Right ventricle myocardium inferior (tissue), 1 donor: Measurements from ENCODE around the gene HTD2. TPM values are rescaled to one million over a fixed set of nuclear protein-coding genes. Genes with fewer than 3 reads are reported as not detected.
"Not testable (repeated sequence)": the region's sequence is repeated elsewhere in the genome, so short reads cannot be mapped to it uniquely, and the experiment has no call there.

ENCODE experiments used
- ATAC-seq: fragments of 200-7000 bp; cut with Tn5 transposase; one replicate; pipeline ENCODE4 v1.9.1; 2020; ENCODE audit warnings: mild to moderate bottlenecking, moderate library complexity
- DNase-seq: peaks from one replicate; pipeline ENCODE4 v3.0.0; 2021; ENCODE audit errors: missing footprints
- intact Hi-C: fragments of 100-400 bp; cut with DNase I; formaldehyde crosslinking; loops from one replicate; pipeline ENCODE4 v1.11.0; 2022
- total RNA-seq: library from RNA; stranded (reverse); fragmentation: NEBNext Ultra II Directional; extraction: Animal tissue kit (Norgen Biotek cat#: 25700); gene quantifications from one replicate; pipeline ENCODE4 v1.2.1, GENCODE V29; 2021
- donor health status: DM: no; HTN: yes; CAD: no; lungs with severe emphysema.

Gene HTD2
- total RNA-seq, 1 donor from 2014 or later, result 14.7 TPM

DNA sequence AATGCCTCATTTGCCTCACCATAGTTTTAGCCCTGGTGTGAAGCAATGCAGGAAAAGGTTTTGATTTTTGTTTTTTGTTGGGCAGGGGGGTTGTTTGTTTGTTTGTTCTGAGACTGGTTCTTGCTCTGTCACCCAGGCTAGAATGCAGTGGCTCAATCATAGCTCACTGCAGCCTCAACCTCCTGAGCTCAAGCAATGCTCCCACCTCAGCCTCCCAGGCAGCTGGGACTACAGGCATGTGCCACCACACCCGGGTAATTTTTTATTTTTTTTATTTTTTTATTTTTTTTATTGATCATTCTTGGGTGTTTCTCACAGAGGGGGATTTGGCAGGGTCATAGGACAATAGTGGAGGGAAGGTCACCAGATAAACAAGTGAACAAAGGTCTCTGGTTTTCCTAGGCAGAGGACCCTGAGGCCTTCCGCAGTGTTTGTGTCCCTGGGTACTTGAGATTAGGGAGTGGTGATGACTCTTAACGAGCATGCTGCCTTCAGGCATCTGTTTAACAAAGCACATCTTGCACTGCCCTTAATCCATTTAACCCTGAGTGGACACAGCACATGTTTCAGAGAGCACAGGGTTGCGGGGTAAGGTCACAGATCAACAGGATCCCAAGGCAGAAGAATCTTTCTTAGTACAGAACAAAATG lies 17.2 kb upstream of the HTD2 start:
- ATAC-seq, intact Hi-C loops, DNase-seq: not testable (repeated sequence)

DNA sequence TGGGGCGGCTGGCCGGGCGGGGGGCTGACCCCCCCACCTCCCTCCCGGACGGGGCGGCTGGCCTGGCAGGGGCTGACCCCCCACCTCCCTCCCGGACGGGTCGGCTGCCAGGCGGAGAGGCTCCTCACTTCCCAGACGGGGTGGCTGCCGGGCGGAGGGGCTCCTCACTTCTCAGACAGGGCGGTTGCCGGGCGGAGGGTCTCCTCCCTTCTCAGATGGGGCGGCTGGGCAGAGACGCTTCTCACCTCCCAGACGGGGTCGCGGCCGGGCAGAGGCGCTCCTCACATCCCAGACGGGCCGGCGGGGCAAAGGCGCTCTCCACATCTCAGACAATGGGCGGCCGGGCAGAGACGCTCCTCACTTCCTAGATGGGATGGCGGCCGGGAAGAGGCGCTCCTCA lies 15.9 kb upstream of the HTD2 start:
- DNase-seq, intact Hi-C loops, ATAC-seq: not testable (repeated sequence)

DNA sequence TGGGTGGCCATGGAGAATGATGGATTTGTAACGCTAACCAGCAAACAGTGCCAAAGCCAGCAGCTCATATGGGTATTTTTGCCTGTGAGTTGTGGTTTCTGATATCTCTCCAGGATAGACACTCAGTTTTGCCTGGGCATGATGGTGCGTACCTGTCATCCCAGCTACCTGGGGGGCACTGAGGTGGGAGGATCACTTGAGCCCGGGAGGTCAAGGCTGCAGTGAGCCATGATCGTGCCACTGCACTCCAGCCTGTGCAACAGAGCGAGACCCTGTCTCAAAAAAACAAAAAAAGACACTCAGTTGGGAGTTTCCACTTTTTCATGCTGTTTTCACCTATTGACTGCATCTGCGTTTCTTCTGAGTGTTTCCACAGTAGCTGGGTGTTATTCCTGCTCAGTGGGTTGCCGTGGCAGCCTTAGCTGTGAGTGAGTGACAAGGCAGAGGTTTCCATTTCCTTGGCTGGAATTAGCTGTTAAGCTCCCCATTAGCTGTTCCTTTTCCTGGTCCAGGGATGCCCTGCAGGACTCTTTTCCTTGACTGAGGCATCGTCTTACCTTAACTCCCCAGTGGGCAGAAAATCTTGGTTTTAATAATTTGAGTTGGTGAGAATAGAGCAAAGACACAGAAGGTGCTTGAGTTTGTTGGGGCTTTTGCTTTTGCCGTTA lies 14.5 kb upstream of the HTD2 start:
- intact Hi-C loops, result no loop called here
- ATAC-seq, result no peak
- DNase-seq, result no peak

DNA sequence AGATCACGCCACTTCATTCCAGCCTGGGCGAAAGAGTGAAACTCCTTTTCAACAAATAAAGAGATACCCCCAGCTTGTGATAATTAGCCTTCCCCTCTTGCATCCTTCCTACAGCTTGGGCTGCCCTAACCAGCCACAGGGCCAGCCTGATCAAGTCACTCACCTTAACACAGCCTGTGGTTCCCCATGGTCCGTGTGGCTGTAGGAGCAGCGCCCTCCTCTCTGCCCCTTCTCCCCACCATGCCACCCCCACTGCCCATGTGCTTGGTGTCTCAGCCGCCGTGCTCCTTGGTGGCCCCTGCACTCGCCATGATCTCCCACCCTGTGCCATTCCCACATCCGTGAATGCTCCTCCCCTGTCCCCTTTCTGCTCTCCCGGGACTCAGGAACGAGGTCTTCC lies 13.5 kb upstream of the HTD2 start:
- ATAC-seq (no peak), DNase-seq (no peak)
- intact Hi-C loops, result no loop called here

DNA sequence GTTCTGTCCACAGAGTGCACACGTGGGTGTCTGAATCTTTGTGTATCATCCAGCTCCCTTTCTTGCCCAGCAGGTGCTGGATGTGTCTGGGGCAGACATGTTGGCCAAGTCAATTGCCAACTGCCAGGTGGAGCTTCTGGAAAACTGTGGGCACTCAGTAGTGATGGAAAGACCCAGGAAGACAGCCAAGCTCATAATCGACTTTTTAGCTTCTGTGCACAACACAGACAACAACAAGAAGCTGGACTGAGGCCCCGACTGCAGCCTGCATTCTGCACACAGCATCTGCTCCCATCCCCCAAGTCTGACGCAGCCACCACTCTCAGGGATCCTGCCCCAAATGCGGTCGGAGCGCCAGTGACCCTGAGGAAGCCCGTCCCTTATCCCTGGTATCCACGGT lies 12.8 kb upstream of the HTD2 start:
- ATAC-seq, result no peak
- intact Hi-C loops, result no loop called here
- DNase-seq, result no peak

DNA sequence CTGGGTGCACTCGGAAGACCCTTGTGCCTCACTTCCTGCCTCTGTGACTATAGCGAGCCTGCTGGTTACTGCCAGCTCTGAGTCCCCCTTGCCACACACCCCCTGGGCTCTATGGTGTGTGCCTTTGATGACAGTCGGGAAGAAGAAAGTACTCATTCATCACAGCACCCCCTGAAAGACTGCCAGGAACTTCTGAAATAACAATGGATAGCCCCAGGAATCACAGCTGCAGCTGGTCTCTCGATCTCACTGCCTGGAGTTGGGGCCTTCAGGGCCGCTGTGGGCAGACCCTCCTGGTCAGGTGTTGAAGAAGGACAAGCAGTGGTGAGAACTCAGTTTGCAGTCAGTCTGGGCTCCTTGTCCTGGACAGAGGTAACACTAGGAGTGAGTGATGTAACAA lies 10.1 kb upstream of the HTD2 start:
- intact Hi-C loops, result loop anchor here (5.0 kb wide), 1 partner anchor 59 kb away; the partner anchor contains the start of gene ABHD6
- ATAC-seq (no peak), DNase-seq (no peak)

DNA sequence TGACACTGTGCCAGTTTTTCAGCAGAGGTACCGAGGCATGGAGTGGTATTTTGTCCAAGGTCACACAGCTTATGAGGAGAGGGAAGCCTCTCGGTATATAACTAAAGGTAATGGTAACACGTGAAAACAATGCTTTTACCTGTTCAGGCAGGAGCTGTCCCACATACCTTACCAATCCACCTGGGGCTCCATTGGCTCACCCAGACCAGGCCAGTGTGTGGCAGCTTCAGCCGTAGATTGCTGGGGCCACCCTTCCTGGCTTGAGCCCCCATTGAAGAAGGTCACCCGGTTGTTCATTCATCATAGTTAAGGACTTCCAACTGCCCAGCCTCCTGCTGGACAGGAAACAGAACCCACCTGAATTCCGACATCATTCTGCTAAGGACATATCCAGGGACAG lies 9.5 kb upstream of the HTD2 start:
- intact Hi-C loops, result loop anchor here (5.0 kb wide), 1 partner anchor 60 kb away; the partner anchor contains the start of gene ABHD6
- DNase-seq, result no peak
- ATAC-seq, result no peak

DNA sequence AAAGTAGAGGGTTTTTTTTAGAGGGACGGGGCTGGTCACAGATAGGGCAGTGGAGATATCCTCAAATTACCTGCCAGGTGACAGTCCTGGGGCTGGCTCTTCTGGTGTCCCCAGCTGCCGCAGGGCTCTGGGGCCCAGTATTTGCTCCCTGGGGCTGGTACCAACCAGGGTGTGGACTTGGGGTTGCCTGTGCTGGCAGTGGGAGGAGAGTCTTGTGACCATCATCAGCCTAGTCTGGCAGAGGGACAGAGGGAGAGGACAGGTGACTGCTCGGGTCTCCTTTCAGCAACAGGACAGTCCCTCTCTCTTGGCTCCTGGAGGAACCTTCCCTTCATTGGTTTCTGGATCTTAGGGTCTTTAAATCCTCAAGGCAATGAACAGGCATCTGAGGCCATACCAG lies 8.1 kb upstream of the HTD2 start:
- DNase-seq (no peak), ATAC-seq (no peak)
- intact Hi-C loops, result loop anchor here (5.0 kb wide), 1 partner anchor 61 kb away; the partner anchor contains the start of gene ABHD6

DNA sequence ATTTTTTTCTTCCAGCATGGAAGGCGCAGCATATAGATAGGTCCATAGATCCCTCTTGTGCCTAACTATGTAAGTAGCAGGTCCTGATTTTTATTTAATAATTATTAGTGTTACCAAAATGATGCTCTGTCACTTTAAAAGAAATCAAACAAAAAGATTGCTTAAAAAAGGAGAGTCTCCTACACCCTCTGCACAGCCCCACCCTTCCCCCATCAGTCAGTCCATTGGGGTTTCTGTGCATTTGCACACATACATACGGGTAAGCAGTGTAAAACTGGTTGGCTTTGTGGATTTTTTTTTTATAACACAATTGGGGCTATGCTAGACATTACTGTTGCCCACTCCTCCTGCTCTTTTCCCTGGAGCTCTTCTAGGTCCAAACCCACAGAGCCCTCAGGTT lies 7.2 kb upstream of the HTD2 start:
- intact Hi-C loops, result loop anchor here (5.0 kb wide), 1 partner anchor 62 kb away; the partner anchor contains the start of gene ABHD6
- ATAC-seq (no peak), DNase-seq (no peak)

DNA sequence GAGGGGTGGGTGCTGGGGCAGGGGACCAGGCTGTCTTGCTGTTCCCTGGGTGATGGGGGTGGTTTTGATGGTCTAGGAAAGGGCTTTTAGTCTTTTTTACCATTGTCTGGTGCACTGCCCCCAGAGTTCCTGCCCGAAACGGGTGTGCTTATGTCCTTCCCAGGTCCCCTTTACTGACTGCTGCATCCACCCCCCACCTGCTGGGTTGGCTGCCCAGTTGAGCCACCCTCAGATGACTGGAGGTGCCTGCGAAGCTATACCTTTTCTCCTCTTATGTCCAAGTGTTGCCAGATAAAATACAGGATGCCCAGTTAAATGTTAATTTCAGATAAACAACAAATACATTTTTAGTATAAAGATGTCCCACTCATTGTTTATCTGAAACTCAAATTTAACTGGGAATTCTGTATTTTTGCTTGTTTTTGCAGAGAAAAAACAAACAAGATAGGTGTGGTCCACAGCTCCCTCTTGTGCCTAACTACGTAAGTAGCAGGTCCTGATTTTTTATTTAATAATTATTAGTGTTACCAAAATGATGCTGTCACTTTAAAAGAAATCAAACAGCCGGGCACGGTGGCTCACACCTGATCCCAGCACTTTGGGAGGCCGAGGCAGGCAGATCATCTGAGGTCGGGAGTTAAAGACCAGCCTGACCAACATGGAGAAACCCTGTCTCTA lies 6.3 kb upstream of the HTD2 start:
- DNase-seq (no peak), ATAC-seq (no peak)
- intact Hi-C loops, result loop anchor here (1.0 to 5.0 kb wide), 2 partner anchors 63 to 113 kb away; partner anchors contain the start of gene ABHD6

DNA sequence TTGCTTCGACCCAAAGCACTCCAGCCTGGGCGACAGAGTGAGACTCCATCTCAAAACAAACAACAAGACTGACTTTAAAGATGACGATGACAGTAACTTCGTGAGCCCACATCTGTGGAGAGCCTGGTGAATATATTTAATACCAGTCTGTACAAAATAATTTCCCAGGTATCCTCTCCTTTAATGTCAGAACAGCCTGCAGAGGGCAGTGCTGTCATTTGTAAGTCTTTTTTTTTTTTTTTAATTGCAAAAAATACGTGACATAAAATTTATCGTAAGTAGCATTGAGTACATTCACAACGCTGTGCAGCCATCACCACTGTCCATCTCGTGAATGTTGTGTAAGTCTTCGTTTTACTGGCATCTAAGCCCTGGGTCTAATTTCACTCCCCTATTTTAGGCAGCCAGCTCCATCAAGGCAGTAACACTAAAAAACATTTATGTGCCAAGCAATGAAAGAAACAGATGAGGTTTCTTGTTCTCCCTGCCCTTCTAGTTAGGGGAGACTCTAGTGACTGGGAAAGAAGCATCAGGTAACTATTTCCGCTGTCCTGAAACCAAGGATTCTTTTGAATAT lies 1.4 kb downstream of the HTD2 start:
- no peak for ATAC-seq
- no peak for DNase-seq
- intact Hi-C loops, result loop anchor here (5.0 kb wide), 3 partner anchors 185 to 320 kb away; partner anchors contain the start of gene KCTD6

DNA sequence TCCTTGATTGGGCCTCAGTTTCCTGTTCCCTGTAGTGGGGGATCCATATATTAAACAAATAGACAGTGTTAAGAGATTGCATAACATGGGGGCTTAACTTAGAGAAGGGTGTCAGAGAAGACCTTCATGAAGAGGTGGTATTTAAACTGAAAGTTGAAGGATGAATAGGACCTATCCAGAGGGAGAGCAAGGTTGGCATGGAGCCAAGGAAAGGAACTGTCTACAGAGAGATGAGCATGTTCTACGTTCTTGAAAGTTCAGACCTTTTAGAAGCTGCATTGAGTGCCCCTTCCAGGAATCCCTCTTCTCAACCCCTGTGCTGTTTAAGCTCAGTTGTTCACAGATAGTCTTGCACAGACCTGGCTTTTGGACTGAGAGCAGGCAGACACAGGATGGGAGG lies 2.4 kb downstream of the HTD2 start:
- ATAC-seq (no peak), DNase-seq (no peak)
- intact Hi-C loops, result loop anchor here (5.0 kb wide), 3 partner anchors 184 to 319 kb away; partner anchors contain the start of gene KCTD6

DNA sequence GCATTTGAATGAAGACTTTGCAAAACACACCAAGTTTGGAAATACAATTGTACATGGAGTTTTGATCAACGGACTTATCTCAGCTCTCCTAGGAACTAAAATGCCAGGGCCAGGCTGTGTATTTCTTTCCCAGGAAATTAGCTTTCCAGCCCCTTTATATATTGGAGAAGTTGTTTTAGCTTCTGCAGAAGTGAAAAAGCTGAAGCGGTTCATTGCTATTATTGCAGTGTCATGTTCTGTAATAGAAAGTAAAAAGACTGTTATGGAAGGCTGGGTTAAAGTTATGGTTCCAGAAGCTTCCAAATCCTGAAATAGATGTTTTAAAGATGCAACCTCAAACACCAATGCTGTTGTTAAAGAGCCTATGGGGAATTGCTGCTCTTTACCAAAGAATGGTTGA lies 11.5 kb downstream of the HTD2 start:
- DNase-seq (no peak), ATAC-seq (no peak)
- intact Hi-C loops, result no loop called here

DNA sequence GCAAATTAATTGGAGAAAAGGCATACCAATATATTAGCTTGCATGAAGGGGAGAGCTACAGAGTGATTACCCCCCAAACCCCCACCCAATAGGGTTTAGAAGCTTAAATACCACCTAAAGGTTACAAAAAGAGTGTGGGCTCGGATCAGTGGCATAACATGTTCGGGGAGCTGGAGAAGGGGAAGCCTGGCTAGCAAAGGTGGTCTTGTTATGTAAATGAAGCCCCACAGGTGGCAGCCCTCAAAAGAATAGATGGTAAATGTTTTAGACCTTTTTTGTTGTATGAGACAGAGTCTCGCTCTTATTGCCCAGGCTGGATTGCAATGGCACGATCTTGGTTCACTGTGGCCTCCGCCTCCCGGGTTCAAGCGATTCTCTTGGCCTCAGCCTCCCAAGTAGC lies 15.5 kb downstream of the HTD2 start:
- intact Hi-C loops, result loop anchor here (1.0 to 5.0 kb wide), 3 partner anchors 93 to 311 kb away; no protein-coding TSS in a partner anchor
- ATAC-seq (no peak), DNase-seq (no peak)

DNA sequence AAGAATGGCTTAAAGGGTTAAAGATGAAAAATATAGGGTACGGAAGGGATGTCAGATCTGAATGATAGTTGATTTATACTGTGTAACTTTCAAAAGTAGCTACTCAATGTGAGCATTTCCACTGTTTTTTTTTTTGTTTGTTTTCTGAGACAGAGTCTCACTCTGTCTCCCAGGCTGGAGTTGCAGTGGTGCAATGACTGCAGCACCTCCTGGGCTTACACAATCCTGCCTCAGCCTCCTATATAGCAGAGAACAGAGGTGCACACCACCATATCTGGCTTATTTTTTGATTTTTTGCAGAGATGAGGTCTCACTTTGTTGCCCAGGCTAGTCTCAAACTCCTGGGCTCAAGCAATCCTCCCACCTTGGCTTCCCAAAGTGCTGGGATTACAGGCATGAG lies 16.5 kb downstream of the HTD2 start:
- ATAC-seq, result no peak
- no peak for DNase-seq
- intact Hi-C loops, result loop anchor here (5.0 kb wide), 2 partner anchors 210 to 310 kb away; no protein-coding TSS in a partner anchor

DNA sequence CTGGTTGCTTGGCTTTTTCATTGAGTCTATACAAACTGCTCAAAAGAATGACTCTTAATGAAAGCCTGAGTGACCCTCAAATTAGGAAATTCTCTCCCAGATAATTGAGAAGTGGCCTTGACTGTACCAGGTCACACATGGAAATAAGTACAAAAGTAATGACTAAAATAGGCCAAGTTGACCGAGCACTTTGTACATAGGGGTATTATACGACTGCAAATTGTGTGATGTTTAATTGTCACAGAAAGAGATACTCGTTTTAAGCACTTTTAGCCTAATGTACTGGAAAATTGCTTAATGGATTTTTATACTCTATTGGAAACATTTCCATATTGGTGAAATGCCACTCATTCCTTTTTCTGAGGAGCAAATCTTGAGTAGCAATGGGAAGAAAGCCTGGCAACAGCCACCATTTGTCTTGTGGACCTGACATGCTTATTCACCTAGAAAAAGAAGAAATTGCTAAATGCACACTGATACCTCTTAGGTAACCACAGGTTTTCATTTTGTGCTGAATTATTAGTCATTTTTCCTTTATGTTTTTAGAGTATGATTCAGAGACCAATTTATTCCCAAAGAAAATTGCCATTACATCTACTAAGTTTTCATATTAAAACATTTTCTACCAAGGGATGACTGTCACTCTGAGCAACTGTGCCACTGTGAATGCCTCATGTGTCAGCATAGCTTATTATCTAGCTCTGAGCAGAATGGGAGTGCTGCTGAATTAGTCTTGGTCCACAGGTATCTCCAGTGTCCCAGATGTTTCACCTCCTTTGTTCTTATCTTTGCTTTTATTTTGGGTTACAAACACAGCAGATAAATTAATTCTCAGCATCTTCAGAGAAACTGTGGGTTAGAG lies 17.4 kb downstream of the HTD2 start:
- no peak for ATAC-seq

DNA sequence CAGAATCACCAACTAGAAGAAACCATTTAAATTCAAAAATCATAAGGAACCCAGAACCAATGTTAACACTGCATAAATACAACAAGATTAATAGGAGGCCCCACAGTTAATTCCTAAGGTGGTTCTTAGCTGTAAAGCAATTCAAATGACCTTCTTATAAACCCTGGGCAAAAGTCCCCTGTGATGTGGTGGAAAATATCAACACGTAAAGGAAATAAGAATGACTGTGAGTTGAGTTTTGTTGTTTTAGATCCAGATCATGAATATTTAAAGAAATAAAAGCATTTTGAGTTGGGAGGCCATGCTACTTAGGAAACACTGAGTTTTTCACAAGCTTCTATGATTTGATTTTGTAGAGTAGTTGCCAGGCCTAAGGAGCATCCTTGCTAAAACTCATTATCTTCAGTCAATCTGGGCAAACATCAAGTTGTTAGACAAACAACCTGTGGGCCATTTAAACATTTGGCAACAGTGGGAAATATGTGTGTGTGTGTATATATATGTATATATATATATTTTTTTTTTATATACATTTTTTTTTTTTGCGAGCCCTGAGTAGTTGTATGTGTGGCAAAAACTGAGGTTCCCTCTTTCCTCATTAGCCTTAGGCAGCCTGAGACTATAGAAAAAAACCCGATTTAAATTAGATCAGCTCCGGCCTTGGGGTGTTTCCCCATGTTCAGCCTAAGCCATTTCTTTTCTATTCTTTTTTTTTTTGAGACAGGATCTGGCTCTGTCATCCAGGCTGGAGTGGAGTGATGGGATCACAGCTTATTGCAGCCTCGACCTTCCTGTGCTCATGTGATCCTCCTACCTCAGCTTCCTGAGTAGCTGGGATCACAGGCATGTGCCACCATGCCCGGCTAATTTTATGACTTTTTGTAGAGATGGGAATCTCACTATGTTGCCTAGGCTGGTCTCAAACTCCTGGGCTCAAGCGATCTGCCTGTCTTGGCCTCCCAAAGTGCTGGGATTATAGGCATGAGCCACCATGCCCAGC lies 18.4 kb downstream of the HTD2 start:
- no peak for DNase-seq
- intact Hi-C loops, result loop anchor here (5.0 kb wide), 2 partner anchors 208 to 308 kb away; no protein-coding TSS in a partner anchor
- ATAC-seq, result no peak

More for the DNA sequence above, 17.4 kb downstream of the HTD2 start:
- intact Hi-C loops, result loop anchor here (5.0 kb wide), 2 partner anchors 209 to 309 kb away; no protein-coding TSS in a partner anchor
- DNase-seq, result no peak
